Vagina (tissue), 2 donors: ENCODE data around the gene EEF1A2. TPM values are rescaled to one million over a fixed set of nuclear protein-coding genes. Genes with fewer than 3 reads are reported as not detected.

Source experiments
- DNase-seq, 2 donors: peaks; one replicate each; pipeline ENCODE4 v3.0.0-alpha.2; 2017; ENCODE audit errors: extremely low spot score in 2 of 2
- H3K27ac ChIP-seq: fragments of 200-600 bp; sonication (generic); one replicate; pipeline ENCODE4 v1.5.1; 2019
- H3K27me3 ChIP-seq: fragments of 200-600 bp; sonication (generic); one replicate; pipeline ENCODE4 v1.5.1; 2019
- H3K36me3 ChIP-seq, 2 donors: fragments of 200-600 bp; sonication (generic); one replicate each; pipeline ENCODE4 v1.5.1; 2017 to 2019
- H3K4me1 ChIP-seq: fragments of 200-600 bp; sonication (generic); one replicate; pipeline ENCODE4 v1.5.1; 2019
- H3K4me3 ChIP-seq, 2 donors: fragments of 200-600 bp; sonication (generic); 1 replicate in 1 of 2; 2 replicates in 1 of 2; pipeline ENCODE4 v1.5.1; 2016 to 2019
- H3K9me3 ChIP-seq: fragments of 200-600 bp; sonication (generic); one replicate; pipeline ENCODE4 v1.5.1; 2019
- CTCF ChIP-seq, 3 experiments: fragments of 450-650 bp in 2 of 3; fragments of 200-600 bp in 1 of 3; sonication (generic) in 1 of 3; IDR thresholded peaks; one replicate each; pipeline ENCODE4 v1.5.1; 2017 to 2019; ENCODE audit warnings: antibody characterized with exemption in 3 of 3, mild to moderate bottlenecking in 2 of 3, moderate library complexity in 2 of 3
- POLR2A ChIP-seq, 2 donors: fragments of 450-650 bp; IDR thresholded peaks; one replicate each; pipeline ENCODE4 v1.6.1; 2017; ENCODE audit warnings: antibody characterized with exemption in 2 of 2, mild to moderate bottlenecking in 2 of 2, moderate library complexity in 2 of 2
- POLR2AphosphoS5 ChIP-seq, 2 donors: sonication (generic); formaldehyde crosslinking; IDR thresholded peaks; one replicate each; pipeline ENCODE4 v1.9.0; 2017; ENCODE audit warnings: antibody characterized with exemption in 2 of 2, mild to moderate bottlenecking in 2 of 2, low read depth in 1 of 2; ENCODE audit not compliant: insufficient read depth in 1 of 2
- intact Hi-C: fragments of 100-400 bp; cut with DNase I; formaldehyde crosslinking; loops from one replicate; pipeline ENCODE4 v1.15.1; 2023
- total RNA-seq: library from RNA; depleted of rRNA; stranded (reverse); fragments of >200 nt; gene quantifications from one replicate; pipeline ENCODE4 v1.2.3, GENCODE V29; 2016

EEF1A2 gene
- total RNA-seq, 1 donor from 2014 or later: 9.8 TPM

- peaks cover 25% of the 10 kb centered on the region for H3K4me1 ChIP-seq
- no peak overlapping the region for H3K27ac ChIP-seq
- no peaks in the 10 kb centered on the region for H3K9me3 ChIP-seq
- no peak overlapping the region for H3K4me3 ChIP-seq
- no peaks in the 10 kb centered on the region for H3K27me3 ChIP-seq
- no peak for TF ChIP-seq CTCF (IDR thresholded peaks at IDR 0.05)
- TF ChIP-seq POLR2A (IDR thresholded peaks at IDR 0.05): no peak
- no peak for TF ChIP-seq POLR2AphosphoS5 (IDR thresholded peaks at IDR 0.05; ENCODE audit: insufficient read depth in 1 of 2, low read depth in 1 of 2)
- no peak for DNase-seq
- intact Hi-C loops: no loop called here
- H3K36me3 ChIP-seq: no peaks in the 10 kb centered on the region
Measured at GRCh38 chr20:63525971-63526370, 27.1 kb upstream of the EEF1A2 start.

GRCh38 chr20:63525185-63525584 is 26.3 kb upstream of the EEF1A2 start:
- intact Hi-C loops: no loop called here

GRCh38 chr20:63522981-63523611 is 24.2 kb upstream of the EEF1A2 start:
- H3K4me3 ChIP-seq: no peak overlapping the region
- no peak for DNase-seq
- peaks cover 35% of the 10 kb centered on the region for H3K4me1 ChIP-seq
- TF ChIP-seq POLR2A (IDR thresholded peaks at IDR 0.05): no peak
- TF ChIP-seq POLR2AphosphoS5 (IDR thresholded peaks at IDR 0.05; ENCODE audit: insufficient read depth in 1 of 2, low read depth in 1 of 2): no peak
- TF ChIP-seq CTCF (IDR thresholded peaks at IDR 0.05): no peak
- no peaks in the 10 kb centered on the region for H3K9me3 ChIP-seq
- intact Hi-C loops: no loop called here
- H3K27me3 ChIP-seq: no peaks in the 10 kb centered on the region
- no peak overlapping the region for H3K27ac ChIP-seq
- no peaks in the 10 kb centered on the region for H3K36me3 ChIP-seq

More at GRCh38 chr20:63525185-63525584, 26.3 kb upstream of the EEF1A2 start:
- Histone ChIP-seq H3K4me3 (no peak overlapping the region), H3K9me3 (no peaks in the 10 kb centered on the region), H3K36me3 (no peaks in the 10 kb centered on the region), H3K27me3 (no peaks in the 10 kb centered on the region), H3K4me1 (peaks cover 25% of the 10 kb centered on the region), H3K27ac (no peak overlapping the region)
- DNase-seq: no peak
- no peak for TF ChIP-seq POLR2A (IDR thresholded peaks at IDR 0.05)
- no peak for TF ChIP-seq POLR2AphosphoS5 (IDR thresholded peaks at IDR 0.05; ENCODE audit: insufficient read depth in 1 of 2, low read depth in 1 of 2)
- TF ChIP-seq CTCF (IDR thresholded peaks at IDR 0.05): no peak

GRCh38 chr20:63522091-63522868 is 23.4 kb upstream of the EEF1A2 start:
- H3K27ac ChIP-seq: peak overlapping the region; percentile 97
- peak overlapping the region; percentile 58 to 94 for H3K4me3 ChIP-seq
- DNase-seq: no peak
- no peaks in the 10 kb centered on the region for H3K27me3 ChIP-seq
- intact Hi-C loops: no loop called here
- H3K9me3 ChIP-seq: no peaks in the 10 kb centered on the region
- TF ChIP-seq POLR2A (IDR thresholded peaks at IDR 0.05): no peak
- TF ChIP-seq POLR2AphosphoS5 (IDR thresholded peaks at IDR 0.05; ENCODE audit: insufficient read depth in 1 of 2, low read depth in 1 of 2): peak in 1 of 2 donors; percentile 14
- no peaks in the 10 kb centered on the region for H3K36me3 ChIP-seq
- peaks cover 35% of the 10 kb centered on the region for H3K4me1 ChIP-seq

GRCh38 chr20:63521602-63522001 is 22.7 kb upstream of the EEF1A2 start:
- Histone ChIP-seq H3K4me3 (peak overlapping the region; percentile 58 to 94), H3K27me3 (no peaks in the 10 kb centered on the region), H3K4me1 (peaks cover 35% of the 10 kb centered on the region), H3K27ac (peak overlapping the region; percentile 97), H3K36me3 (no peaks in the 10 kb centered on the region), H3K9me3 (no peaks in the 10 kb centered on the region)
- TF ChIP-seq POLR2A (IDR thresholded peaks at IDR 0.05) (no peak), CTCF (IDR thresholded peaks at IDR 0.05) (no peak), POLR2AphosphoS5 (IDR thresholded peaks at IDR 0.05; ENCODE audit: insufficient read depth in 1 of 2, low read depth in 1 of 2) (no peak)
- no peak for DNase-seq
- intact Hi-C loops: no loop called here
